Measurements from ENCODE around the gene TMEM132D. TPM values are rescaled to one million over a fixed set of nuclear protein-coding genes. Genes with fewer than 3 reads are reported as not detected.

Gene TMEM132D
- total and polyA plus RNA-seq, 4 donors: 0.01 to 0.14 (median 0.08) TPM

- Histone ChIP-seq H3K9ac (ENCODE audit: low read depth in 1 of 2, low read length in 2 of 2) (no peak overlapping the region), H3K4me3 (ENCODE audit: low read depth in 1 of 3, low read length in 3 of 3) (no peak overlapping the region), H3K36me3 (ENCODE audit: control insufficient read depth in 4 of 4, insufficient read depth in 3 of 4, low read depth in 1 of 4, low read length in 3 of 4) (no peaks in the 10 kb centered on the region), H3K4me1 (ENCODE audit: control insufficient read depth in 4 of 4, insufficient read depth in 4 of 4, low read length in 3 of 4) (no peaks in the 10 kb centered on the region), H3K9me3 (ENCODE audit: control insufficient read depth in 4 of 4, low read length in 3 of 4) (peaks cover 0 to 11% (median 6%) of the 10 kb centered on the region in 4 donors), H3K27me3 (ENCODE audit: control insufficient read depth in 4 of 4, insufficient read depth in 4 of 4, low read length in 3 of 4) (no peaks in the 10 kb centered on the region), H3K27ac (ENCODE audit: low read depth in 1 of 2, low read length in 2 of 2) (no peak overlapping the region)
- 71% methylated on average over 2 of the region's 2 CpGs for WGBS
- no peak for TF ChIP-seq CTCF (IDR thresholded peaks at IDR 0.05; ENCODE audit: low read depth, low read length, missing input control)
- TF ChIP-seq RAD21 (IDR thresholded peaks at IDR 0.05): no peak
- no peak for TF ChIP-seq FOXA1 (IDR thresholded peaks at IDR 0.05)
- TF ChIP-seq RXRA (IDR thresholded peaks at IDR 0.05): no peak
- TF ChIP-seq GABPA (IDR thresholded peaks at IDR 0.05 in 1 of 2, conservative IDR thresholded peaks at IDR 0.05 in 1 of 2): no peak
- no peak for TF ChIP-seq FOXA2 (IDR thresholded peaks at IDR 0.05)
- TF ChIP-seq JUND (IDR thresholded peaks at IDR 0.05): no peak
- TF ChIP-seq MAX (IDR thresholded peaks at IDR 0.05): no peak
- no peak for TF ChIP-seq ZBTB33 (IDR thresholded peaks at IDR 0.05)
- no peak for TF ChIP-seq REST (IDR thresholded peaks at IDR 0.05)
- TF ChIP-seq EGR1 (IDR thresholded peaks at IDR 0.05; ENCODE audit: low read depth in 2 of 2): no peak
- TF ChIP-seq SP1 (IDR thresholded peaks at IDR 0.05): no peak
- TF ChIP-seq YY1 (IDR thresholded peaks at IDR 0.05): no peak
- TF ChIP-seq HNF4A (conservative IDR thresholded peaks at IDR 0.05): no peak
- no peak for TF ChIP-seq HNF4G (IDR thresholded peaks at IDR 0.05)
- TF ChIP-seq TAF1 (conservative IDR thresholded peaks at IDR 0.05): no peak
- TF ChIP-seq NR2F2 (IDR thresholded peaks at IDR 0.05): no peak
- DNase-seq (ENCODE audit: low spot score): no peak
Measured at GRCh38 chr12:129729170-129729569, 174.7 kb downstream of the TMEM132D start.

DNA sequence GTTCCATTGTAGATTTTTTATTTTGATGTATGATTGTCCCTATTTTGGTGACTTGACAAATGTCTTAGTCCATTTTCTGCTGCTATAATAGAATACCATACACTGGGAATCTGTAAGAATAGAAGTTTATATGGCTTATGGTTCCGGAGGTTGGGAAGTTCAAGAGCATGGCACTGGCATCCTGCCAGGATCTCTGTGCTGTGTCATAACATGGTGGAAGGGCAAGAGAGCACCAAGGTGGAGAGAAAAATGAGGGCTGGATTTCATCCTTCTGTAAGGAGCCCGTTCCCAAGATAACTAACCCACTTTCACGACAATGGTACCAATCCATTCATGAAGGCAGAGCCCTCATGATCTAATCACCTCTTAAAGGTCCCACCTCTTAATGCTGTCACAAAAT lies 176.7 kb downstream of the TMEM132D start:
- H3K27me3 ChIP-seq (ENCODE audit: control insufficient read depth in 4 of 4, insufficient read depth in 4 of 4, low read length in 3 of 4): no peaks in the 10 kb centered on the region
- no peak overlapping the region for H3K27ac ChIP-seq (ENCODE audit: low read depth in 1 of 2, low read length in 2 of 2)
- no peak for TF ChIP-seq SP1 (IDR thresholded peaks at IDR 0.05)
- TF ChIP-seq NR2F2 (IDR thresholded peaks at IDR 0.05): no peak
- TF ChIP-seq EGR1 (IDR thresholded peaks at IDR 0.05; ENCODE audit: low read depth in 2 of 2): no peak
- no peak for TF ChIP-seq HNF4G (IDR thresholded peaks at IDR 0.05)
- no peak for TF ChIP-seq ZBTB33 (IDR thresholded peaks at IDR 0.05)
- TF ChIP-seq FOXA2 (IDR thresholded peaks at IDR 0.05): no peak
- no peak for TF ChIP-seq RXRA (IDR thresholded peaks at IDR 0.05)
- TF ChIP-seq FOXA1 (IDR thresholded peaks at IDR 0.05): no peak
- H3K4me3 ChIP-seq (ENCODE audit: low read depth in 1 of 3, low read length in 3 of 3): no peak overlapping the region
- no peaks in the 10 kb centered on the region for H3K36me3 ChIP-seq (ENCODE audit: control insufficient read depth in 4 of 4, insufficient read depth in 3 of 4, low read depth in 1 of 4, low read length in 3 of 4)
- H3K4me1 ChIP-seq (ENCODE audit: control insufficient read depth in 4 of 4, insufficient read depth in 4 of 4, low read length in 3 of 4): no peaks in the 10 kb centered on the region
- no peak for DNase-seq (ENCODE audit: low spot score)
- no peak overlapping the region for H3K9ac ChIP-seq (ENCODE audit: low read depth in 1 of 2, low read length in 2 of 2)
- H3K9me3 ChIP-seq (ENCODE audit: control insufficient read depth in 4 of 4, low read length in 3 of 4): peaks cover 0 to 11% (median 6%) of the 10 kb centered on the region in 4 donors
- 89% methylated on average over 3 of the region's 3 CpGs for WGBS

Measured in liver (tissue), 9 donors.